Effector memory CD8-positive, alpha-beta T cell (primary cell): ENCODE measurements around the gene CTPS2.

ENCODE experiments used
- ATAC-seq: fragments of 150-1000 bp; cut with Tn5 transposase; replicated peaks from 2 replicates; pipeline ENCODE4 v1.10.0; 2021; ENCODE audit warnings: mild to moderate bottlenecking, moderate library complexity
- DNase-seq, 3 experiments: peaks; one replicate each; pipeline ENCODE4 v3.0.0; 2021
- H3K27ac Mint-ChIP-seq, 2 donors: one replicate each; pipeline ENCODE4 v1.8.0; 2022; ENCODE audit warnings: mild to moderate bottlenecking in 2 of 2, mixed read lengths in 2 of 2, moderate library complexity in 2 of 2
- H3K27me3 Mint-ChIP-seq, 2 donors: one replicate each; pipeline ENCODE4 v1.8.0; 2022; ENCODE audit warnings: mixed read lengths in 2 of 2
- H3K36me3 Mint-ChIP-seq: one replicate; pipeline ENCODE4 v1.8.0; 2022; ENCODE audit warnings: mild to moderate bottlenecking, moderate library complexity, mixed read lengths; ENCODE audit not compliant: insufficient read depth
- H3K4me1 Mint-ChIP-seq, 2 donors: one replicate each; pipeline ENCODE4 v1.8.0; 2022; ENCODE audit warnings: low read depth in 2 of 2, mixed read lengths in 2 of 2
- H3K4me3 Mint-ChIP-seq, 2 donors: one replicate each; pipeline ENCODE4 v1.8.0; 2022; ENCODE audit warnings: mild to moderate bottlenecking in 2 of 2, mixed read lengths in 2 of 2, moderate library complexity in 2 of 2
- H3K9me3 Mint-ChIP-seq, 2 donors: one replicate each; pipeline ENCODE4 v1.8.0; 2022; ENCODE audit warnings: mixed read lengths in 2 of 2

The CTPS2 gene

GRCh38 chrX:16661495-16661894, 51.0 kb downstream of the CTPS2 start:
- H3K27ac Mint-ChIP-seq, result no peak overlapping the region
- H3K4me3 Mint-ChIP-seq, result no peak overlapping the region
- H3K4me1 Mint-ChIP-seq, result no peaks in the 10 kb centered on the region

DNA sequence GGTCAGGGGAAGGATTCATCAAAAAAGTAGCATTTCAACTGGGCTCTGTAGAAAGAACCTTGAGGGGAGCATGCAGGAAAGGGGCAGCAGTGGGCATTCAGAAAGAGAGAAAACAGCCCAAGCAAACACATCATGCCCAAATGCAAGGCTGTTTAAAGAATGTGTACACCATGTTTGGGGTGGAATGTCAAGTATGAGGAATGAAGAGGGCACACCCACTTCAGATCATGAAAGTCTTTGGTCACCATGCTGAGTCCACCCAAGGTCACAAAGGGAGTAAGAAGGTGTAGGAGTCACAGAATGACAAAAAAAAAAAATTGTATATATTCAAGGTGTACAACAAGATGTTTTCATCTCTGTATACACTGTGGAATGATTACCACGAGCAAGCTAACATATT, 53.1 kb downstream of the CTPS2 start:
- no peak for DNase-seq
- ATAC-seq, result no peak
- Mint-ChIP-seq H3K27ac (no peak overlapping the region), H3K4me1 (no peaks in the 10 kb centered on the region), H3K9me3 (no peaks in the 10 kb centered on the region), H3K27me3 (no peaks in the 10 kb centered on the region), H3K36me3 (no peaks in the 10 kb centered on the region), H3K4me3 (no peak overlapping the region)

More at GRCh38 chrX:16661495-16661894, 51.0 kb downstream of the CTPS2 start:
- Mint-ChIP-seq H3K9me3 (no peaks in the 10 kb centered on the region), H3K27me3 (no peaks in the 10 kb centered on the region), H3K36me3 (no peaks in the 10 kb centered on the region)
- no peak for ATAC-seq
- DNase-seq, result no peak

DNA sequence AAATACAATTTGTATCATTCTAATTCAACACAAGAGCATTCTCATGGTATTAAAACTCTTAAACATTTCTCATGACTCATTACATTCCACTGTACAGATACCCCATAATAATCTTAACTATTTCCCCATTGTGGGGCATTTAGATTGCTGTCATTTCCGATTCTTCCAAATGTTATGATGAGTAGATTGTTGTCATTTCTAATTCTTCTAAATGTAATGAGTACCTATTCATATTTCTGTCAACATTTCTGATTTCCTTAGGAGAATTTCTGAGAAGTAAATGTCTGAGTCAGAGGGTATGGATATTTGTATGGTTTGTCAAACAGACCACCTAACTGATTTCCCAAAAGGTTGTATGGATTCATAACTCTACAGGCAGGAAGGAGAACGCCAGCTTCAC, 54.2 kb downstream of the CTPS2 start:
- H3K27me3 Mint-ChIP-seq, result no peaks in the 10 kb centered on the region
- DNase-seq, result no peak
- no peaks in the 10 kb centered on the region for H3K36me3 Mint-ChIP-seq
- H3K4me3 Mint-ChIP-seq, result no peak overlapping the region
- no peak overlapping the region for H3K27ac Mint-ChIP-seq
- no peak for ATAC-seq
- no peaks in the 10 kb centered on the region for H3K4me1 Mint-ChIP-seq
- H3K9me3 Mint-ChIP-seq, result no peaks in the 10 kb centered on the region

- Mint-ChIP-seq H3K27ac (no peak overlapping the region), H3K4me1 (no peaks in the 10 kb centered on the region), H3K36me3 (no peaks in the 10 kb centered on the region), H3K9me3 (no peaks in the 10 kb centered on the region), H3K27me3 (no peaks in the 10 kb centered on the region), H3K4me3 (no peak overlapping the region)
- no peak for DNase-seq
- no peak for ATAC-seq
Observed at GRCh38 chrX:16654093-16654492, 58.4 kb downstream of the CTPS2 start.

- Mint-ChIP-seq H3K4me3 (no peak overlapping the region), H3K36me3 (no peaks in the 10 kb centered on the region), H3K4me1 (no peaks in the 10 kb centered on the region), H3K27ac (no peak overlapping the region), H3K9me3 (no peaks in the 10 kb centered on the region), H3K27me3 (no peaks in the 10 kb centered on the region)
- DNase-seq (no peak), ATAC-seq (no peak)
Observed at GRCh38 chrX:16653424-16653823, 59.0 kb downstream of the CTPS2 start.

DNA sequence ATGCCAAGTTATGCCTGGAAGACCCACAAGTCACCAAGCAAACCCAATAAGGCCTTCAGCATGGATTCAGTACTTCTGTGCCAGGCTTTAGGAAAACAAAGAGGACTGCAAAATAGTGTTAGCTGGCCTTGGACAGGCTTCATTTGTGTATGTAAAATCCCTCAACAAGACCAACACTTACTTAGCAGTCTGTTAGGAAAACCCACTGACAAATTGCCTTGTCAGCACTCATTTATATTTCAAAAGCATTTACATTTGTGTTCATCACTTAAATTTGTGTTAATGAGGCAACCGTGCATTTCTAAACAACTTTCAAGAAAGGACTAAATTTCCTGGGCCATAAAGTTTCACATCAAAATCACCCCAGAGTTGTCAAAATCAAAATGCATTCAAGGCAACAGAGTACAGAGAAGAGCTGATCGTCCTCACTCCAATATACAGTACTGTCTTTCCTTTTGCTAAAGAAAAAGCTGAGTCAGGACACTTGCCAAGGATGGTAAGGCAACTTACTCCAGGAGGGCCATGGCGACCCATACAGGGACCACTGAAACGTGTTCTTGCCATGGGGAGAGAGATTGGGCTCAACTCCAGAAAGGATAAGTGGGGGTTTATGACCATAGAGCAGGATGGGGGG, 61.0 kb downstream of the CTPS2 start:
- Mint-ChIP-seq H3K27ac (no peak overlapping the region), H3K9me3 (no peaks in the 10 kb centered on the region), H3K27me3 (no peaks in the 10 kb centered on the region), H3K4me1 (no peaks in the 10 kb centered on the region), H3K36me3 (peaks cover 5% of the 10 kb centered on the region), H3K4me3 (no peak overlapping the region)
- ATAC-seq (no peak), DNase-seq (no peak)

DNA sequence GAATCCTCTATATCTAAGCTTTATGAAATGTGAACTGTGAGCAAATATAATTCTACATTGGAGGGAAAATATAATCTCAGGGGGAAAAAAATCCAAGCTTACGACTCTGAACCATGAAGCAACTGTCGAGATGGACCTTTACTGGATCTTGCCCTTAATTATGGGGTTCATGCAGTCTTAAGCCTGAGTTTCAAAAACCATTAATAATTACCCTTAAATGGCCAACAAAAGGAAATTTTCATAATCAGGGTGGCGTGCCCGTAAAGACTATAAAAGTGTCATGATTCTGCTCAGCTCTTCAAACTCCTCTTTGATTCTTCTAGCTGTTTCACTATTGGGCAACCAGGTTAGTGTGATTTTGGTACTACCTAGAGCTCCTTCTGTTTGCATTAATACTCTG, 62.6 kb downstream of the CTPS2 start, which contains the start of gene S100G:
Gene S100G, plus strand, starts transcription at position 301 of the 400 bp plus-strand sequence. CDS start 849 bp downstream, outside the sequence.
- Mint-ChIP-seq H3K4me1 (no peaks in the 10 kb centered on the region), H3K27ac (no peak within 1 kb of the TSS), H3K4me3 (no peak within 1 kb of the TSS), H3K27me3 (no peaks in the 10 kb centered on the region), H3K9me3 (no peaks in the 10 kb centered on the region), H3K36me3 (peaks cover 5% of the 10 kb centered on the region)
- ATAC-seq (no peak), DNase-seq (no peak)

- no peak for DNase-seq
- Mint-ChIP-seq H3K4me3 (no peak overlapping the region), H3K27me3 (no peaks in the 10 kb centered on the region), H3K4me1 (no peaks in the 10 kb centered on the region), H3K27ac (no peak overlapping the region), H3K9me3 (no peaks in the 10 kb centered on the region), H3K36me3 (peaks cover 5% of the 10 kb centered on the region)
- no peak for ATAC-seq
Observed at GRCh38 chrX:16646366-16647138, 65.9 kb downstream of the CTPS2 start.

GRCh38 chrX:16643176-16643575, 69.3 kb downstream of the CTPS2 start:
- no peak for DNase-seq

DNA sequence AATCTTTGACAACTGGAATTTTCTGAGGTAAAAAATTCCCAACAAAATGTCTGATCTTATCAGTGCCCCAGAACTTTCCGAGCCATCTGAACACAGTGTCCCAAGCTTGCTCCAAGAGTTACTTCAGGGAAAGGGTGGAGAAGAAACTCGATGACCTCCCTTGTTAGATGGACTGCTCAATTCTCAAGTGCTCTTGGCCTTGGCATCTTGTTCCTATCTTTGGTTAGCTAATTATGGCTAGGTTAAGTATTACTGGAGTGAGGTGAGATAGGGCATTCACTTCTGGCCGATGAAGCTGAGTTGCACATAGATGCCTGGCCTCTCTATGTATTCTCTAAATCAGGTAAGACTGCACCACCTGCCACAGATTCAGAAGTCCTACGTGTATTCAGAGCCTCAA, 71.6 kb downstream of the CTPS2 start:
- Mint-ChIP-seq H3K4me3 (no peak overlapping the region), H3K27ac (no peak overlapping the region), H3K27me3 (no peaks in the 10 kb centered on the region), H3K36me3 (no peaks in the 10 kb centered on the region), H3K9me3 (no peaks in the 10 kb centered on the region), H3K4me1 (peaks cover 0 to 2% of the 10 kb centered on the region in 2 donors)
- DNase-seq (no peak), ATAC-seq (no peak)

More at GRCh38 chrX:16643176-16643575, 69.3 kb downstream of the CTPS2 start:
- H3K36me3 Mint-ChIP-seq, result peaks cover 5% of the 10 kb centered on the region
- H3K27me3 Mint-ChIP-seq, result no peaks in the 10 kb centered on the region
- no peak for ATAC-seq
- H3K4me3 Mint-ChIP-seq, result no peak overlapping the region
- peaks cover 0 to 2% of the 10 kb centered on the region in 2 donors for H3K4me1 Mint-ChIP-seq
- H3K27ac Mint-ChIP-seq, result no peak overlapping the region
- no peaks in the 10 kb centered on the region for H3K9me3 Mint-ChIP-seq

DNA sequence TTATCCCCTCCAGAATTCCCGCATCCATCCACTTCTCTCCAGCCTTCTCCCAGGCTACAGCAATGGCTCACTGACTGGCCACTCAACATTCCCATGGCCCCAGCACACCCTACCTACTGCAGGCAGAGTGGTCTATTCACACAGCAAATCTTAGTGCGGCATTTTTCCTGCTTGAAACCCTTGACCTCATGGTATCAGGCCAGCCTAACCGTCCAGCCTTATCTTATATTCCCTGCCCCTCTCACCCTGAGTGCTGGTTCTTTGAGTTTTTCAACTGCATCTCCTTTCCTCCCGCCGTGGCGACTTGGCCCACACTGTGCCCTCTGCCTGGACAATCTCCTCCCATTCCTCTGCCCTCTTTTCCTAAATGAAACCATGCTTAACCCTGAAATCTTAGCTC, 72.5 kb downstream of the CTPS2 start:
- H3K4me1 Mint-ChIP-seq, result peaks cover 0 to 2% of the 10 kb centered on the region in 2 donors
- ATAC-seq (no peak), DNase-seq (no peak)
- H3K27ac Mint-ChIP-seq, result no peak overlapping the region
- no peaks in the 10 kb centered on the region for H3K36me3 Mint-ChIP-seq
- H3K9me3 Mint-ChIP-seq, result no peaks in the 10 kb centered on the region
- H3K27me3 Mint-ChIP-seq, result no peaks in the 10 kb centered on the region
- H3K4me3 Mint-ChIP-seq, result no peak overlapping the region

DNA sequence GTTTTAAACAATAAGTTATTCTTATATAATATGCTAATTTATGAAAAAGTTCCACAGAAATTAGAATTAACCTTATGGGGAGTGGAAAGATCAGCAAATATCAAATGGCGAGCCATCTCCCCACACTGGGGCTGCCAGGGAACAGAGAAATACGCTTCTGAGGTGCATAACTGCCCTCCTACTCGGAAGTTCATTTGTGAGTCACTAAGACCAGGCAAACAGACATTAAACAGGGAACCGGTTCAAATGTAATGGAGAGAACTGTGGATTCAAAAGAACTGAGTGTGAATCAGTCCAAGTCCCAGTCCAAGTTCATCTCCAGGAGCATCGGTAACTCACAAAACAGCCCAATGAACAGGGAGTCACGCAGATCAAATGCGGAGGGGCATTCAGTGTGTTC, 73.9 kb downstream of the CTPS2 start:
- Mint-ChIP-seq H3K36me3 (no peaks in the 10 kb centered on the region), H3K9me3 (no peaks in the 10 kb centered on the region), H3K27ac (no peak overlapping the region), H3K4me3 (no peak overlapping the region), H3K27me3 (no peaks in the 10 kb centered on the region), H3K4me1 (peaks cover 0 to 2% of the 10 kb centered on the region in 2 donors)
- ATAC-seq (no peak), DNase-seq (no peak)

GRCh38 chrX:16635596-16635995, 76.9 kb downstream of the CTPS2 start:
- Mint-ChIP-seq H3K27me3 (no peaks in the 10 kb centered on the region), H3K4me1 (peaks cover 0 to 2% of the 10 kb centered on the region in 2 donors), H3K4me3 (no peak overlapping the region), H3K9me3 (no peaks in the 10 kb centered on the region), H3K27ac (no peak overlapping the region), H3K36me3 (no peaks in the 10 kb centered on the region)
- ATAC-seq (no peak), DNase-seq (no peak)

DNA sequence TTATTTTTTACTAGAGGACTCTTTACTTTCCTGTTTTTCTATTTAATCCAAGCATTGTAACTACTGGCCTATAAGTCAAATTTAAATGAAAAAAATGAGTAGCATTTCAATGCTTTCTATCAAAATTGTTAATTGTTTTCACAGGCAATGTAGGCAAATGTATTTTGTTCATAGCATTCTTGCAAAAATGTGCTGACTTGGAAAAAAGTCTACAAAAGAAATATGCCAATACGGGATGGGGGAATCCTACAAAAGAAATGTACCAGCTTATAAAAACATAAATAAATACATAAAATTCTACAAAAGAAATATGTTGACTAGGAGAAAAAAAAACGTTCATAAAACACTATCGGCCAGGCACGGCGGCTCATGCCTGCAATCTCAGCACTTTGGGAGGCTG, 77.4 kb downstream of the CTPS2 start:
- DNase-seq (no peak), ATAC-seq (no peak)
- Mint-ChIP-seq H3K9me3 (no peaks in the 10 kb centered on the region), H3K4me3 (no peak overlapping the region), H3K27me3 (no peaks in the 10 kb centered on the region), H3K4me1 (no peaks in the 10 kb centered on the region), H3K36me3 (no peaks in the 10 kb centered on the region), H3K27ac (no peak overlapping the region)
